A673 (cell line): ENCODE measurements around the gene AHCY. TPM values are rescaled to one million over a fixed set of nuclear protein-coding genes. Genes with fewer than 3 reads are reported as not detected.

Source experiments
- BruUV-seq: library from RNA; stranded (reverse); fragments of 400-500 nt; replicated peaks from 2 replicates; lab custom pipeline; 2021; lab: Mats Ljungman, UMichigan
- CTCF ChIA-PET: fragments of 300-600 bp; sonication (Branson Sonifier 250); formaldehyde crosslinking; loops from one replicate; lab custom pipeline; 2022; ENCODE audit warnings: antibody characterized with exemption; lab: Charles Lee
- POLR2A ChIA-PET: fragments of 300-600 bp; sonication (Branson Sonifier 250); formaldehyde crosslinking; loops from one replicate; lab custom pipeline; 2022; ENCODE audit warnings: antibody characterized with exemption; ENCODE audit not compliant: low non-redundant PET; lab: Charles Lee
- DNase-seq: peaks from one replicate; pipeline ENCODE4 v3.0.0-alpha.2; 2015; ENCODE audit warnings: low spot score
- H3K27ac ChIP-seq: fragments of 200-600 bp; sonication (generic); 2 replicates; pipeline ENCODE4 v1.5.1; 2016; ENCODE audit warnings: mixed run types, low read depth, mild to moderate bottlenecking, mixed read lengths, antibody characterized with exemption, low read length; ENCODE audit not compliant: poor library complexity, severe bottlenecking
- H3K27me3 ChIP-seq: fragments of 200-600 bp; sonication (generic); replicated peaks from 2 replicates; pipeline ENCODE4 v1.6.1; 2017; ENCODE audit warnings: mixed run types, low read depth, mild to moderate bottlenecking, mixed read lengths, antibody characterized with exemption, low read length; ENCODE audit not compliant: insufficient read depth, poor library complexity
- H3K36me3 ChIP-seq: fragments of 200-600 bp; sonication (generic); 2 replicates; pipeline ENCODE4 v1.6.1; 2016; ENCODE audit warnings: mixed run types, mild to moderate bottlenecking, mixed read lengths, antibody characterized with exemption, low read length; ENCODE audit not compliant: insufficient read depth, poor library complexity, severe bottlenecking
- H3K4me1 ChIP-seq: fragments of 200-600 bp; sonication (generic); 2 replicates; pipeline ENCODE4 v1.6.1; 2017; ENCODE audit warnings: mixed run types, mild to moderate bottlenecking, mixed read lengths, antibody characterized with exemption, low read length; ENCODE audit not compliant: insufficient read depth, poor library complexity, severe bottlenecking
- H3K4me3 ChIP-seq: fragments of 200-600 bp; sonication (generic); 2 replicates; pipeline ENCODE4 v1.5.1; 2016; ENCODE audit warnings: low read depth, mixed run types, mild to moderate bottlenecking, mixed read lengths, low read length; ENCODE audit not compliant: poor library complexity, severe bottlenecking
- H3K9me3 ChIP-seq: fragments of 200-600 bp; sonication (generic); 2 replicates; pipeline ENCODE4 v1.6.1; 2016; ENCODE audit warnings: mixed run types, low read depth, mild to moderate bottlenecking, mixed read lengths, antibody characterized with exemption, low read length; ENCODE audit not compliant: poor library complexity, severe bottlenecking
- EZH2 ChIP-seq: fragments of 200-600 bp; sonication (generic); IDR thresholded peaks from 2 replicates; pipeline ENCODE4 v1.6.1; 2017; ENCODE audit warnings: borderline replicate concordance, low read depth, mild to moderate bottlenecking, mixed read lengths, antibody characterized with exemption, low read length; ENCODE audit not compliant: poor library complexity, severe bottlenecking
- intact Hi-C: fragments of 100-400 bp; cut with micrococcal nuclease; formaldehyde crosslinking; loops from one replicate; pipeline ENCODE4 v1.10.0; 2022; ENCODE audit not compliant: unreplicated experiment
- total RNA-seq: library from RNA; stranded (reverse); gene quantifications from 2 replicates; pipeline ENCODE4 v1.2.3, GENCODE V29; 2021
- TF ChIP-seq, protein P1 (sequence below): fragments of 300-800, 200-600 bp; sonication (generic); conservative IDR thresholded peaks from 2 replicates; pipeline ENCODE4 v1.5.1; 2017; ENCODE audit warnings: low read depth, mild to moderate bottlenecking, antibody characterized with exemption, low read length, moderate library complexity, mixed read lengths

The AHCY gene
- total RNA-seq, 1 experiment from 2014 or later: 284 TPM

- intact Hi-C loops: no loop called here
- Histone ChIP-seq H3K4me3 (no peak within 1 kb of the TSS), H3K4me1 (no peaks in the 10 kb centered on the region), H3K9me3 (peaks cover 15% of the 10 kb centered on the region), H3K27ac (no peak within 1 kb of the TSS), H3K27me3 (no peaks in the 10 kb centered on the region), H3K36me3 (no peaks in the 10 kb centered on the region)
- ChIA-PET CTCF (no interaction called here), POLR2A (no interaction called here)
- DNase-seq: no peak
- TF ChIP-seq EZH2: no peak
- TF ChIP-seq, protein P1, sequence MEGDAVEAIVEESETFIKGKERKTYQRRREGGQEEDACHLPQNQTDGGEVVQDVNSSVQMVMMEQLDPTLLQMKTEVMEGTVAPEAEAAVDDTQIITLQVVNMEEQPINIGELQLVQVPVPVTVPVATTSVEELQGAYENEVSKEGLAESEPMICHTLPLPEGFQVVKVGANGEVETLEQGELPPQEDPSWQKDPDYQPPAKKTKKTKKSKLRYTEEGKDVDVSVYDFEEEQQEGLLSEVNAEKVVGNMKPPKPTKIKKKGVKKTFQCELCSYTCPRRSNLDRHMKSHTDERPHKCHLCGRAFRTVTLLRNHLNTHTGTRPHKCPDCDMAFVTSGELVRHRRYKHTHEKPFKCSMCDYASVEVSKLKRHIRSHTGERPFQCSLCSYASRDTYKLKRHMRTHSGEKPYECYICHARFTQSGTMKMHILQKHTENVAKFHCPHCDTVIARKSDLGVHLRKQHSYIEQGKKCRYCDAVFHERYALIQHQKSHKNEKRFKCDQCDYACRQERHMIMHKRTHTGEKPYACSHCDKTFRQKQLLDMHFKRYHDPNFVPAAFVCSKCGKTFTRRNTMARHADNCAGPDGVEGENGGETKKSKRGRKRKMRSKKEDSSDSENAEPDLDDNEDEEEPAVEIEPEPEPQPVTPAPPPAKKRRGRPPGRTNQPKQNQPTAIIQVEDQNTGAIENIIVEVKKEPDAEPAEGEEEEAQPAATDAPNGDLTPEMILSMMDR: no peak
- no TSS peak for BruUV-seq
Measured at GRCh38 chr20:34240693-34241615, 62.2 kb downstream of the AHCY start, which contains the start of gene ASIP. Gene ASIP (plus strand): TSS chr20:34241423. CDS start chr20:34260375, 18,952 bp downstream.

GRCh38 chr20:34240121-34240520 is 63.0 kb downstream of the AHCY start:
- Histone ChIP-seq H3K27ac (no peak overlapping the region), H3K9me3 (peaks cover 15% of the 10 kb centered on the region), H3K4me3 (no peak overlapping the region), H3K27me3 (no peaks in the 10 kb centered on the region), H3K4me1 (no peaks in the 10 kb centered on the region), H3K36me3 (no peaks in the 10 kb centered on the region)
- TF ChIP-seq, protein P1: no peak
- no peak for DNase-seq
- intact Hi-C loops: no loop called here
- CTCF ChIA-PET: no interaction called here
- POLR2A ChIA-PET: no interaction called here
- no TSS peak for BruUV-seq

- no peak for DNase-seq
- Histone ChIP-seq H3K4me3 (no peak overlapping the region), H3K27ac (no peak overlapping the region), H3K9me3 (peaks cover 15% of the 10 kb centered on the region), H3K4me1 (no peaks in the 10 kb centered on the region), H3K36me3 (no peaks in the 10 kb centered on the region), H3K27me3 (no peaks in the 10 kb centered on the region)
- no peak for TF ChIP-seq EZH2
- TF ChIP-seq, protein P1: no peak
- no TSS peak for BruUV-seq
- ChIA-PET CTCF (no interaction called here), POLR2A (no interaction called here)
- intact Hi-C loops: no loop called here
Measured at GRCh38 chr20:34237942-34238341, 65.2 kb downstream of the AHCY start.
